Stimulated activated CD8-positive, alpha-beta memory T cell treated with anti-CD3 and anti-CD28 coated beads, Interleukin-7, amount 100 ng/mL, for 1 hour (primary cell): ENCODE results near the gene TPRX1.
"Not testable (repeated sequence)": the region's sequence is repeated elsewhere in the genome, so short reads cannot be mapped to it uniquely, and the experiment has no call there.

Source experiments
- DNase-seq, 2 donors: peaks; one replicate each; pipeline ENCODE4 v3.0.0-alpha.2; 2020; ENCODE audit warnings: low read depth in 2 of 2

The TPRX1 gene

DNA sequence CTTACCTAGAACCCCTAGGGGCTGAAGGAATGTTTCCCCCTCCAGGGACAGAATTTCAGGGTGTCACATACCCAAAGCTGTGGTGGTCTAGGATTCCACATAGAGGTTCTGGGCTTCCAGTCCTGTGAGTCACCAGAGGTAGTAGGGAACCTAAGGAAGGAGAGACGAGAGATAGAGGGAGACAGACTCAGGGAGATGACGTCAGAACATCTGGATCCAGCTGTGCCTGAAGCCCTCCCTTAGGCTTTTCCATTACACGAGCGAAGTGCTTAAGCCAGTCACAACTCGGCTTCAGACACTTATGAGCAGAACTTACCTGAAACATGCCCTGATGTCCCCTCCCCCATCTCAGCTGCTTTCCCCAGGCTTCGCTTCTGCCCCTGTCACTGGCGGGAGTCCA lies 37.7 kb downstream of the TPRX1 start:
- DNase-seq = no peak

- no peak for DNase-seq
These were observed 38.1 kb downstream of the TPRX1 start for GRCh38 chr19:47766359-47766620.

DNA sequence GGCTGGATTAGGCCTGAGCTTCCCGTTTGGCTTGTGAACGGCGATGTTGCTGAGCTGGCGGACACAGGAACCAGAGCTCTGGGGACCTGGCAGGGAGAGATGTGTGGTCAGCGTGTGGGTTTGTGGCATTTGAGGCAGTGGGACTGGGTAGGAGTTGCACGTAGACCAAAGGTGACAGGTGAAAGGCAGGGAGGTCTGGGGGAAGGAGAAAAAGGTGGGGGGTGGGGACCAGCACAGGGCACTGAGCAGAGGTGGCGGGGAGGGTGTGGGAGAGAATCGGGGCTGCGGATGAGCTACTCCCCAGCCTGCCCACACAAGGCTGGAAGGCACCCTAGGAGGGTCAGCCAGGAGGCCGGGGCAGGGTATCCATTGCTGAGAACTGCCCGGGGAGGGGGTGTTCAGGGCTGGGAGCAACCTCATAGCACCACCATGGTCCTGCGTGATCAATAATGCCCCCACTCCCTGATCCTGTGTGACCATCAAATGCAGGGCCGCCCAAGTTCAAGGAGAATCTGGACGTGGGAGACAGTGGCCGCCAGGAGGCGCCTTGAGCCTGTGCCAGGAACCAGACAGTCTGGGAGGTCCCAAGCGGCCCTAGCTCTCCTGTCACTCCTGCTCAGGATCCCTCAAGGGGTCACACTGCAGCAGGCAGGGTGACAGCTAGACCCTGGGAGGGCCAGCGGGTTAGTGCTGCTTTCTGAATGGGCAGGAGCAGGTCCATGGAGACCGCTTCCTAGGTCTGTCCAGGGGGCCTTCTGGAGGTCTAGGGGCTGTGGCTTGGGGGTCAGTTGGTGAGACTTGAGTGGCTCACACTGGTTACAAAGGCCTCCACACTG lies 38.6 kb downstream of the TPRX1 start:
- no peak for DNase-seq

GRCh38 chr19:47764705-47765104 lies 39.6 kb downstream of the TPRX1 start:
- DNase-seq = not testable (repeated sequence)

- no peak for DNase-seq
These were observed 41.6 kb downstream of the TPRX1 start for GRCh38 chr19:47762615-47763308.

DNA sequence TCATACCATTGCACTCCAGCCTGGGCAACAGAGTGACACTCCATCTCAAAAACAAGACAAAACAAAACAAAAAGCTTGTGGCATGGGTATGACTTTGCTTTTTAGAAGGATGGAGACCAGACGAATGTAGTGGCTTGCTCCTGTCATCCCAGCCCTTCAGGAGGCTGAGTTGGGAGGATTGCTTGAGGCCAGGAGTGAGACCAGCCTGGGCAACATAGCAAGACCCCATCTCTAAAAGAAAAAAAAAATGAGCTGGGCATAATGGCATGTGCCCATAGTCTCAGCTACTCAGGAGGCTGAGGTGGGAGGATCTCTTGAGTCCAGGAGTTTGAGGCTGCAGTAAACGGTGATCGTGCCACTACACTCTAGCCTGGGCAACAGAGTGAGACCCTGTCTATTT lies 42.2 kb downstream of the TPRX1 start:
- DNase-seq = no peak

GRCh38 chr19:47761566-47761965 lies 42.8 kb downstream of the TPRX1 start:
- no peak for DNase-seq

- no peak for DNase-seq
These were observed 43.7 kb downstream of the TPRX1 start for GRCh38 chr19:47760632-47760999.

DNA sequence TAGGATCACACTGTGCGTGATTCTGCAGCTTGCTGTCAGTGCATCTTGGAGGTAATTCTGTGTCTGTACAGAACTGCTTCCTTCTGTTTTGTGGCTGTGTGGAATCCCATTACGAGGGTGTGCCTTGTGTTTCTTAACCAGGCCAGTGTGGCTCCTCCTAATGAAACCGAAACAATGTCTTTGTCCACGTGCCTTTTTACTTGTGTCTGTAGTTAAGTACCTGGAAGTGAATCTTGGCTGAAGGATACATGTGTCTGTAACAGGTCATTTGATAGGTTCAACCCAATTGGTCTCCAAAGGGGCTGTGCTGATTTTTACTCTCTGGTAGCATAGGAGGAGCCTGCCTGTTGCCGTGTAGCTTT lies 45.9 kb downstream of the TPRX1 start:
- no peak for DNase-seq

GRCh38 chr19:47757617-47758442 lies 46.5 kb downstream of the TPRX1 start:
- no peak for DNase-seq

DNA sequence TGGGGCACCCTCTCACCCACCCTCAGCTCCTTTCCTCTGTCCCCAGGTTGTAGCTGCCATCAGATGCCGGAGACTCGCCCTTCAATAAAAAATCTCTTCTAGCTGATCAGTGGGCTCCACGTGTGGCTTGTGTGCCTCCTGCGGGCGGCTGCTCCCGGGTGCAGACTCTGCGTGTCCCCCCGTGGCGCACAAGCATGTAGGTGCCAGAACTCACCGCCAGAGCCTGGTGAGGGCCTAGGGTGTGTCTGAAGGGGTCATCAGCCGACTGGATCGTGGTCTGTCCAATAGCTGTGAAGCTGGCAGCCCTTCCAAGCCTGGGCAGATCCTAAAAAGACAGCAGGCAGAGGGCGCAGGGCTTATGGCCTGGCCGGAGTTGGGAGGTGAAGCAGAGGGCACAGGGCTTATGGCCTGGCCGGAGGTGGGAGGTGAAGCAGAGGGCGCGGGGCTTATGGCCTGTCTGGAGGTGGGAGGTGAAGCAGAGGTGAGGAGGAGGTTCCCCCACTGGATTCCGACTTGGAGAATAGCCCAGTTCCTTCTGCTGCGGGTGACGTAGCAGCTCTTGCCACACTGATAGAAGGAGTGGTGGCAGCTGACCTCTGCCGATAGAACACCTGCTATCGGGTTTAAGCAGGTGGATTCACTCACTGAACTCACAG lies 47.3 kb downstream of the TPRX1 start:
- DNase-seq = no peak

DNA sequence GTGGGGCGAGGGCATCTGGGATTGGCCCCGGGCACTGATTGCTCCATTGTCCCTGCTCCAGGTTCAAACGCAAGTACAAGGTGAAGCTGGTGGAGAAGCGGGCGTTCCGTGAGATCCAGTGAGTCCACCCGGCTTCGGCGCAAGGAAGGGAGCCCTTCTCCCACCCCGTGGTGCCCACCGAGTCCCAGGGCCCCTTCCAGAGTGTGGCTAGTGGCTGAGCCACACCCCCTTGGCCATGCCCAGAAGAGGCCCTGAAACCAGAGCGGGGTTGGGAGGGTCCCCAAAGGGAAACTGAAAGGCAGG lies 47.8 kb downstream of the TPRX1 start:
- DNase-seq = no peak

- no peak for DNase-seq
These were observed 48.4 kb downstream of the TPRX1 start for GRCh38 chr19:47755762-47756626.

GRCh38 chr19:47755065-47755761 lies 49.1 kb downstream of the TPRX1 start:
- no peak for DNase-seq

DNA sequence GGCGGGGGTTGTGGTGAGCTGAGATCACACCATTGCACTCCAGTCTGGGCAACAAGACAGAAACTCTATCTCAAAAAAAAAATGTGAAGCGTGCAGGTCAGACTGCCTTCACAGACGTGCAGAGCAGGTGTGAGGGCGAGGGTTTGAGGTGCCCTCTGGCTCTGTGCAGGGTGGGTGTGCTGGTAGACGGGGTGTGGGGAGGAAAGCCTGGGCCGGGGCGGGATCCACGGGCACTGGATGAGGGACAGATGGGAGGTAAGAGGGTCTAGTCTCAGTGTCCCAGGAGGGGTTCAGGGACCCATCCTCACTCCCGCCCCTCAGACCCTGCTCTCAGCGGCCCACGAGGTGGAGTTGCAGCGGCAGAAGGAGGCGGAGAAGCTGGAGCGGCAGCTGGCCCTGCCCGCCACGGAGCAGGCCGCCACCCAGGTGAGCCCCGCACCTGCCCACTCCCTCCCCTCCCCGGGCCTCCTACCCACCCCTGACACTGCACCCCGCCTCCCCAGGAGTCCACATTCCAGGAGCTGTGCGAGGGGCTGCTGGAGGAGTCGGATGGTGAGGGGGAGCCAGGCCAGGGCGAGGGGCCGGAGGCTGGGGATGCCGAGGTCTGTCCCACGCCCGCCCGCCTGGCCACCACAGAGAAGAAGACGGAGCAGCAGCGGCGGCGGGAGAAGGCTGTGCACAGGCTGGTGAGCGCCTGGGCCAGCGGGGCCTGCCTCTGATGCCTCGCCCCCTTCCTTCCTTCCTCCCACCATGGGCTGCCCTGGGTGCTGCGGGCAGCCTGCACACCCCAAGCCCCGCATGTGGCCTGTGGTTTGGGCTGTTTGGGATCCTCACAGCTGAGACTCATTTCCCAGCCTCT lies 49.9 kb downstream of the TPRX1 start:
- DNase-seq = no peak

DNA sequence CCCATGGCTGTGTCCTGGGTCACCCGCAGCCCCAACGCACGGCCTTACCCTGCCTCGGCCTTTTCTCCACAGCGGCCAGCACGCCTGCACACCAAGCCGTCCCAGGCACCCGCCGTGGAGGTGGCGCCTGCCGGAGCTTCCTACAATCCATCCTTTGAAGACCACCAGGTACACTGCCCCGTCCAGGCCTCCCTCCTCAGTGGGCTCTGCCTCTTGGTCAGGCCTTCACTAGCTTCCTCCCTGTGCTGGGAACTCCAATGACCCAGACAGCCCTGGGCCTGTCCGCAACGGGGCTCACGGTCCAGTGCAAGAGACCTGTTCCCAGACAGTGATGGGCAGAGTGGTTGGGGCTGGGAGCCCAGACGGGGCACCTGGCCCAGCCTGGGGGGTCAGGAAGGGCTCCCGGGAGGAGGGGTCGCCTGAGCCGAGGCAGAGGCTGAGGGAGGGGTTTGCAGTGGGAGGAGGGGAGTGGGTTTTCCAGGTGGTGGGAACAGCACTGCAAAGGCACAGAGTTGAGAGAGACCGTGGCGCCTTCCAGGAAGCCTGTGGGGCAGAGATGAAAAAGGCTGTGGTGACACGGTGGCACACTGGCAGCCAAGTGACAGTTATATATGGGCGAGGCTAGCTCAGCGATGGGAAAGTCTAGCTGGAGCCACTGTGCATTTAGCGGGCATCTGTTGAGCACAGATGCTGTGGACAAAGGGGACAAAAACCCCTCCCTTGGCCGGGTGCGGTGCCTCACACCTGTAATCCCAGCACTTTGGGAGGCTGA lies 51.7 kb downstream of the TPRX1 start:
- no peak for DNase-seq
